ENCODE data around the gene TMEM236. TPM values are rescaled to one million over a fixed set of nuclear protein-coding genes. Genes with fewer than 3 reads are reported as not detected.

The TMEM236 gene
- total RNA-seq (2022; extraction: Qiagen RNA extraction), result 0.03 to 0.07 TPM (median 0.05 TPM) in 5 replicates

GRCh38 chr10:17751781-17752445, at the start of gene TMEM236:
TMEM236 (plus strand) TSS chr10:17752201; CDS start chr10:17752296, 95 bp downstream.

DNA sequence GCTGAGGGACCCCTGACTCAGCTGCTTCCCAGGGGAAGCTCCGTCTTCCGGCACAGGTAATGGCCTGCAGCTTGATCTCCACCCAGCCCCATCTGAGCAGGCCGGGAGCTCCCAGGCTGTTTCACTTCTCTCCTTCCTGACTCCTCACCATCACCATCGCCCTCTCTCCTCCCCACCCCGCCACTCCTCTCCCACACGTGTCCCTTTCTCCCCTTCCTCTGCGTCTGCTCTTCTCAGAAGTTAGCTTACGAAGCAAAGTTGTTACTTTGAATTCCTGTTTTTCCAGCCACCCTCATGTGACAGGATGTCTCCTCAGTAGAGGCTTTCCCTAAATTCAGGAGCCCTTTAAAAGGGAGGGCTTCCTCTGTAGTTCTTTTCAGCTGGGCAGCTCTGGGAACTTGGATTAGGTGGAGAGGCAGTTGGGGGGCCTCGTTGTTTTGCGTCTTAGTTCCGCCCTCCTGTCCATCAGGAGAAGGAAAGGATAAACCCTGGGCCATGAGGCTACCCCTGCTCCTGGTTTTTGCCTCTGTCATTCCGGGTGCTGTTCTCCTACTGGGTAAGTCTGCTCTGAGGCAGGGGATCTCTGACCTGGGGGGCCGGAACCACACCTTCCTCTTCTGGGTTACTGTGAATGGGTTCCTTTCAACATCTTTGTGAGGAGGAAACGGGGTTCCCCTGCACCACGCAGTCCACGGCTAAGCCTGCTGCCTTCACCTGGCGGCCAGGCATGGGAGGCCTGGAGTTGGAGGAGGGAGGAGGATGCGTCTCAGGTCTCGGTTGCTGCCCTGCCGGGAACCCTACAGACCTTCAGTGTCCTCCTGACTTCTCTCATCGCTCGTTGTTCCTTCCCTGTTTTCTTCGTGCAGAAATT, 57.2 kb downstream of the TMEM236 start, which contains the start of gene MRC1:
MRC1 (plus strand) TSS at position 378 of the 871 bp plus-strand sequence; CDS start at position 496, 118 bp downstream.

Other genes starting within 250 kb of the TMEM236 start
- 32.5 to 57.4 TPM (median 57.0 TPM) in 5 replicates for gene HACD1, start 134.8 kb upstream of the TMEM236 start, total RNA-seq (2022; extraction: Qiagen RNA extraction)
- gene STAM, start 108.0 kb upstream of the TMEM236 start, total RNA-seq (2022; extraction: Qiagen RNA extraction), result 21.1 to 25.5 TPM (median 23.6 TPM) in 5 replicates
- 0.01 to 0.02 TPM (median 0.02 TPM) in 4 of 5 replicates, not detected in the other for gene MRC1, start 57.1 kb downstream of the TMEM236 start, total RNA-seq (2022; extraction: Qiagen RNA extraction)
- not detected in 5 replicates for gene SLC39A12, start 199.7 kb downstream of the TMEM236 start, total RNA-seq (2022; extraction: Qiagen RNA extraction)